HL-60 (cell line): ENCODE results near the gene DNAJA2.

Experiments
- CTCF ChIP-seq: IDR thresholded peaks from one replicate; pipeline ENCODE4 v1.5.1; 2011; ENCODE audit warnings: low read length, control low read depth, inconsistent platforms; ENCODE audit not compliant: insufficient read depth
- GABPA ChIP-seq: IDR thresholded peaks from 2 replicates; pipeline ENCODE4 v1.6.1; 2012; ENCODE audit warnings: low read depth
- POLR2AphosphoS5 ChIP-seq: IDR thresholded peaks from 2 replicates; pipeline ENCODE4 v1.6.1; 2012; ENCODE audit warnings: low read depth
- REST ChIP-seq: IDR thresholded peaks from 2 replicates; pipeline ENCODE4 v1.6.1; 2012; ENCODE audit warnings: low read depth; ENCODE audit not compliant: insufficient replicate concordance
- SPI1 ChIP-seq: IDR thresholded peaks from 2 replicates; pipeline ENCODE4 v1.6.1; 2012; ENCODE audit warnings: low read depth, mild to moderate bottlenecking, borderline replicate concordance

- TF ChIP-seq CTCF (no peak), REST (no peak), POLR2AphosphoS5 (no peak), SPI1 (no peak), GABPA (no peak)
Measured at GRCh38 chr16:46927273-46927672, 46.2 kb downstream of the DNAJA2 start.
